ENCODE data around the gene FBXO15. TPM values are rescaled to one million over a fixed set of nuclear protein-coding genes. Genes with fewer than 3 reads are reported as not detected.

Gene FBXO15
- total RNA-seq, 1 donor from 2014 or later, result not detected

Other genes starting within 250 kb of the FBXO15 start
- 158 TPM for gene TIMM21, start 689 bp upstream of the FBXO15 start, total RNA-seq
- gene CYB5A, start 144.1 kb upstream of the FBXO15 start, total RNA-seq, result 101 TPM
- gene C18orf63, start 168.0 kb upstream of the FBXO15 start, total RNA-seq, result not detected